Testis (tissue), 3 donors: Measurements from ENCODE around the gene LCOR. TPM values are rescaled to one million over a fixed set of nuclear protein-coding genes. Genes with fewer than 3 reads are reported as not detected.

Source experiments
- DNase-seq: peaks from one replicate; pipeline ENCODE4 v3.0.0-alpha.2; 2019
- H3K27ac ChIP-seq, 2 donors: fragments of 200-600 bp; sonication (generic); one replicate each; pipeline ENCODE4 v1.5.1; 2019
- H3K27me3 ChIP-seq: fragments of 200-600 bp; sonication (generic); one replicate; pipeline ENCODE4 v1.5.1; 2019
- H3K36me3 ChIP-seq: fragments of 200-600 bp; sonication (generic); one replicate; pipeline ENCODE4 v1.5.1; 2017; ENCODE audit warnings: low read depth; ENCODE audit errors: missing control alignments
- H3K4me1 ChIP-seq: fragments of 200-600 bp; sonication (generic); one replicate; pipeline ENCODE4 v1.5.1; 2019
- H3K4me3 ChIP-seq, 2 donors: fragments of 200-600 bp; sonication (generic); one replicate each; pipeline ENCODE4 v1.5.1; 2017 to 2019
- H3K9me3 ChIP-seq: fragments of 200-600 bp; sonication (generic); one replicate; pipeline ENCODE4 v1.5.1; 2017
- POLR2A ChIP-seq: fragments of 450-650 bp; IDR thresholded peaks from one replicate; pipeline ENCODE4 v1.6.1; 2017; ENCODE audit warnings: antibody characterized with exemption, mild to moderate bottlenecking, moderate library complexity
- WGBS, 2 donors: methylation state at CpG; one replicate each; pipeline ENCODE4 v1.1.5; 2018; 5-methylcytosine and 5-hydroxymethylcytosine counted together
- intact Hi-C: fragments of 100-400 bp; cut with DNase I; formaldehyde crosslinking; loops from one replicate; pipeline ENCODE4 v1.15.1; 2023; ENCODE audit warnings: low total_unique reads
- polyA plus RNA-seq: library from polyadenylated mRNA; stranded (reverse); fragments of 350-450 nt; fragmentation: Illumina TruSeq; extraction: RNeasy Lipid Tissue Mini Kit (QIAGEN cat#74804); gene quantifications from one replicate; pipeline ENCODE4 v1.2.3, GENCODE V29; 2014; ENCODE audit warnings: low read depth, low replicate concordance; ENCODE audit not compliant: insufficient read depth
- total RNA-seq, 2 donors: library from RNA; depleted of rRNA; stranded (reverse); fragments of >200 nt; gene quantifications; one replicate each; pipeline ENCODE4 v1.2.3, GENCODE V29; 2016
- TF ChIP-seq, protein P1 (sequence below), 3 experiments: fragments of 450-650 bp in 2 of 3; fragments of 200-600 bp in 1 of 3; sonication (generic) in 1 of 3; IDR thresholded peaks; one replicate each; pipeline ENCODE4 v1.5.1; 2016 to 2019; ENCODE audit warnings: antibody characterized with exemption in 3 of 3, mild to moderate bottlenecking in 2 of 3, moderate library complexity in 1 of 3

Gene LCOR
- total and polyA plus RNA-seq, 3 donors from 2014 or later: 11.6 to 68.3 (median 40.0) TPM

DNA sequence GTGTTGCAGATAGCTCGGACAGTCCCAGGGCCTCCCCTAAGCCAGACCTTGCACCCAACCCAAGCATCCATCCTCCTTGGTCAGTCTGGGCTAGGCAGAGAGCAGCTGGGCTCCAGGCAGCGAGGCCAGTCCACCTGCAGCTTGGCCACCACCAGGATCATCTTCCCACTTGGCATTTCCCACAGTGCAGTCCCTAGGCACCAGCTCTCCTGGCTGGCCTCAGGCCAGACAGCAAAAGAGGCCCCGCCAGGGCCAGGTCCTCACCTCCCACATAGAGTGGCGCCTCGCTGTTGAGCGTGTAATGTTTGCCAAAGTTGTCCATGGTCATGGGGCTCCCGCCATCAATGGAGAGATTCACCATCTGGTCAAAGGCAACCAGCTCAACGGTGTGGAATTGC is 171.7 kb downstream of the LCOR start:
- no peak overlapping the region for H3K4me3 ChIP-seq
- H3K27me3 ChIP-seq: no peaks in the 10 kb centered on the region
- H3K4me1 ChIP-seq: no peaks in the 10 kb centered on the region
- H3K36me3 ChIP-seq: no peaks in the 10 kb centered on the region
- H3K27ac ChIP-seq: no peak overlapping the region
- no peaks in the 10 kb centered on the region for H3K9me3 ChIP-seq
- 97% methylated on average over 8 of the region's 8 CpGs; no CpG with 5 or more reads in 1 of the 2 donors for WGBS, 2 donors
- DNase-seq: no peak
- no peak for TF ChIP-seq POLR2A
- TF ChIP-seq, protein P1, sequence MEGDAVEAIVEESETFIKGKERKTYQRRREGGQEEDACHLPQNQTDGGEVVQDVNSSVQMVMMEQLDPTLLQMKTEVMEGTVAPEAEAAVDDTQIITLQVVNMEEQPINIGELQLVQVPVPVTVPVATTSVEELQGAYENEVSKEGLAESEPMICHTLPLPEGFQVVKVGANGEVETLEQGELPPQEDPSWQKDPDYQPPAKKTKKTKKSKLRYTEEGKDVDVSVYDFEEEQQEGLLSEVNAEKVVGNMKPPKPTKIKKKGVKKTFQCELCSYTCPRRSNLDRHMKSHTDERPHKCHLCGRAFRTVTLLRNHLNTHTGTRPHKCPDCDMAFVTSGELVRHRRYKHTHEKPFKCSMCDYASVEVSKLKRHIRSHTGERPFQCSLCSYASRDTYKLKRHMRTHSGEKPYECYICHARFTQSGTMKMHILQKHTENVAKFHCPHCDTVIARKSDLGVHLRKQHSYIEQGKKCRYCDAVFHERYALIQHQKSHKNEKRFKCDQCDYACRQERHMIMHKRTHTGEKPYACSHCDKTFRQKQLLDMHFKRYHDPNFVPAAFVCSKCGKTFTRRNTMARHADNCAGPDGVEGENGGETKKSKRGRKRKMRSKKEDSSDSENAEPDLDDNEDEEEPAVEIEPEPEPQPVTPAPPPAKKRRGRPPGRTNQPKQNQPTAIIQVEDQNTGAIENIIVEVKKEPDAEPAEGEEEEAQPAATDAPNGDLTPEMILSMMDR (IDR thresholded peaks at IDR 0.05): no peak
- intact Hi-C loops: no loop called here

DNA sequence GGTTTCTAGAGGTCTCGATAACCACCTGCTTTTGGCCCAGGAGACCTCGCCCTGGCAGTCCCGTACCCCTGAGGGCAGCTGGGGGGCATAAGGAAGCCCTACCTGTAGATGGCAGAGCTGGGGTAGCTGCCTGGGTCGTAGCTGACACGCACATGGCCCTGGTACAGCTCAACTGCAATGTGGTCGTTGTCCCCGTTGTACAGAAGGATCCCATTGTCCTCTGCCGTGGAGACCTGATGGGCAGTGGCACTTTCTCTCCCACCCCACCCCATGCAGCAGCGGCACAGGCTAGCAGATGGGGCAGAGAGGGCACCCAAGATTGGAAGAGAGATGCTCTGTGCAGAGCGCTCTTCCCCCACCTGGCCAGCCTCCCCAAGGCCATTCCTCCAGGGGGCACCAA is 172.5 kb downstream of the LCOR start:
- Histone ChIP-seq H3K4me1 (no peaks in the 10 kb centered on the region), H3K36me3 (no peaks in the 10 kb centered on the region), H3K9me3 (no peaks in the 10 kb centered on the region), H3K4me3 (no peak overlapping the region), H3K27me3 (no peaks in the 10 kb centered on the region), H3K27ac (no peak overlapping the region)
- TF ChIP-seq, protein P1 (IDR thresholded peaks at IDR 0.05): no peak
- TF ChIP-seq POLR2A: no peak
- no peak for DNase-seq
- intact Hi-C loops: no loop called here
- 96% methylated on average over 5 to 10 of the region's 10 CpGs for WGBS, 2 donors

DNA sequence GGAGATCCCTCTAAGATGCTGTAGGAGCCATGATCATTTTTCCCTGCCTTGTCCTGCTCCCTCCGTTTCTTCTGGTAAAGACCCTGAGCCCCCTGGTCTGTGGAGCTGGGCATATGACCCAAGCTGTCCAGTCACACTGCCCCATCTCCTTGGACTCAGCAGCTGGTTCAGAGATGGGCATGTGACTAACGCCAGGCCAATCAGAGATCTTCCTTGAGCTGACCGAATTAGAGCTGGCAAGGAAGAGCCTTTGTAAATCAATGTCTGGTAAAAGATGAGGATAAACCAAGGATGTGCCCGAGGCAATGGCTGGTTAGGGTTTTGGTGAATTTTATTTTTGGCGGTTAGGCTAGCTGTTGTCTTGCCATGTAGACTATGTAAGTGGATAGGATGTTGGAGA is 173.3 kb downstream of the LCOR start:
- no peak overlapping the region for H3K4me3 ChIP-seq
- no peak for DNase-seq
- intact Hi-C loops: no loop called here
- no peaks in the 10 kb centered on the region for H3K36me3 ChIP-seq
- no peak for TF ChIP-seq POLR2A
- TF ChIP-seq, protein P1 (IDR thresholded peaks at IDR 0.05): no peak
- no peaks in the 10 kb centered on the region for H3K4me1 ChIP-seq
- no peaks in the 10 kb centered on the region for H3K9me3 ChIP-seq
- H3K27me3 ChIP-seq: no peaks in the 10 kb centered on the region
- no peak overlapping the region for H3K27ac ChIP-seq
- WGBS, 2 donors: 85 to 89% methylated on average over 5 of the region's 5 CpGs

DNA sequence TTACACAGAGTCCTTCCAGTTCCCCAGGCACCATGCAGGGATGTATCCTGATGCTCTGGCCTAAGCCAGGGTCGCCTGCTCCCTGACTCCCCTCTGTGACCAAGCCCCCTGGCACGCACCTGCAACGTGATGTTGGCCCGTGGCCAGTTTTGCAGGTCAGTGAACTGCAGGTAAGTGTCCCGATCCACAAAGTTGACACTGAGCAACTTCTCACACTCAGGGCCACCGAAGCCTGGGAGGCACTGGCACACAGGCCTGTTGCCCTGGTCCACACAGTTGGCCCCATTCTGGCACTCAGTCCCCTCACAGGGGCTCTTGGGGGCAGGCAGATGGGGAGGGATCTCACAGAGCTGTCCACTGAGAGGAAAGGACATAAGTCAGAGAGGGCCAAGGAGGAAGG is 174.3 kb downstream of the LCOR start:
- H3K27ac ChIP-seq: no peak overlapping the region
- H3K36me3 ChIP-seq: no peaks in the 10 kb centered on the region
- 74% methylated on average over 6 of the region's 6 CpGs; no CpG with 5 or more reads in 1 of the 2 donors for WGBS, 2 donors
- no peak overlapping the region for H3K4me3 ChIP-seq
- TF ChIP-seq POLR2A: no peak
- TF ChIP-seq, protein P1 (IDR thresholded peaks at IDR 0.05): no peak
- no peaks in the 10 kb centered on the region for H3K9me3 ChIP-seq
- no peaks in the 10 kb centered on the region for H3K27me3 ChIP-seq
- intact Hi-C loops: no loop called here
- no peaks in the 10 kb centered on the region for H3K4me1 ChIP-seq
- no peak for DNase-seq

GRCh38 chr10:97007417-97007816 is 175.3 kb downstream of the LCOR start:
- no peaks in the 10 kb centered on the region for H3K27me3 ChIP-seq
- 100% methylated on average over 1 of the region's 1 CpG for WGBS, 2 donors
- H3K9me3 ChIP-seq: no peaks in the 10 kb centered on the region
- TF ChIP-seq POLR2A: no peak
- no peak for DNase-seq
- H3K4me3 ChIP-seq: no peak overlapping the region
- no peaks in the 10 kb centered on the region for H3K36me3 ChIP-seq
- H3K4me1 ChIP-seq: no peaks in the 10 kb centered on the region
- no peak overlapping the region for H3K27ac ChIP-seq
- intact Hi-C loops: no loop called here
